ENCODE data around the gene HIVEP3. TPM values are rescaled to one million over a fixed set of nuclear protein-coding genes. Genes with fewer than 3 reads are reported as not detected.

The HIVEP3 gene
- total RNA-seq, 1 donor from 2014 or later = 1.2 TPM

GRCh38 chr1:41611932-41612450, 306.7 kb downstream of the HIVEP3 start:
- no peaks in the 10 kb centered on the region for H3K9me3 Mint-ChIP-seq
- H3K27me3 Mint-ChIP-seq (ENCODE audit: low read depth) = no peaks in the 10 kb centered on the region
- H3K4me1 Mint-ChIP-seq = no peaks in the 10 kb centered on the region
- no peak overlapping the region for H3K4me3 Mint-ChIP-seq
- no peak for TF ChIP-seq CTCF (conservative IDR thresholded peaks at IDR 0.05)
- H3K36me3 Mint-ChIP-seq (ENCODE audit: low read depth) = no peaks in the 10 kb centered on the region
- H3K27ac Mint-ChIP-seq (ENCODE audit: unreplicated experiment) = no peak overlapping the region
- no peak for DNase-seq (ENCODE audit: low read depth, low spot score)

DNA sequence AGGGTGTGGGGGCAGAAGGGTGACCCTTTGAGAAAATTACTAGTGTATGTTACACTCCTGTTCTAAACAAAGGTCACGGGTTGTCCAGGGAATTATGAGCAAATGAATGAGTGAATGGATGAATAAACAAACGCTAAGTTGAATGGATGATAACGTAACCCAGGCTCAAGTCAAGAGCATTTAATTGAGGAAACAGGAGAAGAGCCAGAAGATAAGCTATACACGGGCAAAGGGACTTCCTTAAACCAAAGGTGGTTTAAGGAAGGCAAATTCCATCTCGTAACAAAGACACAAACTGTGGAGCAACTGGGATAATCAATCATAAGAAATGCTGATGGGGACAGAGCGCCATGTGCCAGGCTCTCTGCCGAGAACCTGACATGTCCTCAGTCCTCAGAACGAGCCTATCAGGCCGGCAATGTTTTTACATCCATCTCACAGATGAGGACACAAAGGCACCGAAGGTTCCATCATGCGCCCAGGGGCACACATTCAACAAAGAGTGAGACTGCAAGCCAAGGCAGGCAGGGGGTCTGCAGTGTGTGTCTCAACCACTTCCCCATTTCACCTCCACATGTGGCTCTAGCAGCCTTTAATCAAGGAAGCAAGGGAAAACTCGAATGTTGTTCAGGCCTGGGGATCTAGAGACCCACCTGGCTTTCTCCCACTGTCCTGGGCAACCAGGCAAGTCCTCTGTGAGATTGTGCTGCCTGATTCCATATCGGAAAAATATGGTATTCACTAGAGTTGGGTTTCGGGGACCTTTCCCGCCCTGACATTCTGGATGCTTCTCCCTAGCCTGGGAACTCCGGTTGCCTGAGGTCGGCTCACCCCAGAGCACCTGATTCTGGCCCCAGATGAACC, 307.4 kb downstream of the HIVEP3 start:
- Mint-ChIP-seq H3K27me3 (ENCODE audit: low read depth) (no peaks in the 10 kb centered on the region), H3K27ac (ENCODE audit: unreplicated experiment) (no peak overlapping the region), H3K9me3 (no peaks in the 10 kb centered on the region), H3K4me3 (no peak overlapping the region), H3K4me1 (no peaks in the 10 kb centered on the region), H3K36me3 (ENCODE audit: low read depth) (no peaks in the 10 kb centered on the region)
- TF ChIP-seq CTCF (conservative IDR thresholded peaks at IDR 0.05) = no peak
- DNase-seq (ENCODE audit: low read depth, low spot score) = no peak

DNA sequence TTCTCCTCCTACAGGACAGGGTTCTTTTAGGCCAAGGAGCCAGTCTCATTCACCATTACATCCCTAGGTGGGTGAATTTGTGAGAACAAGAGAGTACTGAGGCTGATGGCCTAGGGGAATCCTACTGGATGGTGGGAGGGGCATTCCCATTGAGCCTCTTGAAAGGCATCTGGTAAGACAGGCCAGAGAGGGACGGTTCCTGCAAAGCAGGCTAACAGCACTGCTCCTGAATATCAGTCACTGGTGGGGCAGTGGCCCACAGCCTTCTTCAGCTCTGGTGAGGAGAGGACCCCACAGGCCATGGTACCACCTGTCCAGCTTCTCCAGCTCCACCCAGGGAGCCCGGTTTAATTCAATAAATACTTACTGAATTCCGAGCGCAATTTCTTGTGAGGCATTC, 308.4 kb downstream of the HIVEP3 start:
- no peaks in the 10 kb centered on the region for H3K9me3 Mint-ChIP-seq
- peaks cover 2% of the 10 kb centered on the region for H3K27me3 Mint-ChIP-seq (ENCODE audit: low read depth)
- no peak for DNase-seq (ENCODE audit: low read depth, low spot score)
- H3K27ac Mint-ChIP-seq (ENCODE audit: unreplicated experiment) = no peak overlapping the region
- no peak overlapping the region for H3K4me3 Mint-ChIP-seq
- no peaks in the 10 kb centered on the region for H3K36me3 Mint-ChIP-seq (ENCODE audit: low read depth)
- no peaks in the 10 kb centered on the region for H3K4me1 Mint-ChIP-seq
- no peak for TF ChIP-seq CTCF (conservative IDR thresholded peaks at IDR 0.05)

DNA sequence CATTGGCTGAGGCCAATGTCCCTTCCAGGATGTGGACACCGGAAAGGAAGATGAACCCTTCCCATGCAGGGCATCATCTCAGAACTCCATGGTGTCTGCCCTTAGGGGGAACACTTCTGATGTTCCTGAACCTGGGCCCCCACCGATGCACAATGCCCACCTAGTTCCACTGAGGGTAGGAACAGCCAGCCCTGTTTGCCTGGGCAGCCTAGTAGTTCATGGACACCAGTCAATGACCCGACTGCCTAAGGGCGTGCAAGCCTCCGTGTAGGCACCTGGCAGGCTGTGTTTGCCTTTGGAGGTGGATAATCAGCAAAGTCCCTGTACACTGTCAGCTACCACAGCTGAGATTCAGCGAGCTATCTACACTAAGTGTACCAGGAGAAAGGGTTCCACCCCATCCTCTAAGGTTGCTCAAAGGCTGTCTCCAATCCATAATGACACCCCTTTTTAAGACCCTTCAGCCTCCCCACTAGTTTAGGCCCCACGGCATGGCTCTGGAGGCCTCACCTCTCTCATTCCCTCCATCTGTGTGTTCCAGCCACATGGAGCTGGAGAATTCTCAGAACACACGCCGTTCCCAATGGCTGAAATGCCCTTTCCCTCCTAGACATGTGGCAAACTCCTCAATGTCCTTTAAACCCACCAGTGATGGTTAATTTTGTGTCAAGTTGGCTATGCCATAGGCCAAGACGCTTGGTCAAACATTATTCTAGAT, 309.4 kb downstream of the HIVEP3 start:
- Mint-ChIP-seq H3K27ac (ENCODE audit: unreplicated experiment) (no peak overlapping the region), H3K4me1 (no peaks in the 10 kb centered on the region), H3K4me3 (no peak overlapping the region), H3K27me3 (ENCODE audit: low read depth) (peaks cover 3% of the 10 kb centered on the region), H3K9me3 (no peaks in the 10 kb centered on the region), H3K36me3 (ENCODE audit: low read depth) (no peaks in the 10 kb centered on the region)
- DNase-seq (ENCODE audit: low read depth, low spot score) = no peak
- no peak for TF ChIP-seq CTCF (conservative IDR thresholded peaks at IDR 0.05)

- H3K4me3 Mint-ChIP-seq = no peak overlapping the region
- peaks cover 3% of the 10 kb centered on the region for H3K27me3 Mint-ChIP-seq (ENCODE audit: low read depth)
- no peaks in the 10 kb centered on the region for H3K9me3 Mint-ChIP-seq
- no peak for DNase-seq (ENCODE audit: low read depth, low spot score)
- no peaks in the 10 kb centered on the region for H3K4me1 Mint-ChIP-seq
- TF ChIP-seq CTCF (conservative IDR thresholded peaks at IDR 0.05) = no peak
- H3K36me3 Mint-ChIP-seq (ENCODE audit: low read depth) = no peaks in the 10 kb centered on the region
- no peak overlapping the region for H3K27ac Mint-ChIP-seq (ENCODE audit: unreplicated experiment)
Observed at GRCh38 chr1:41608211-41608610, 310.5 kb downstream of the HIVEP3 start.

Measured in neural crest cell (in vitro differentiated cells).